H1 (cell line): ENCODE measurements around the gene KSR2. TPM values are rescaled to one million over a fixed set of nuclear protein-coding genes. Genes with fewer than 3 reads are reported as not detected.

Experiments
- CTCF ChIA-PET: fragments of 300-600 bp; sonication (Branson Sonifier 250); formaldehyde crosslinking; loops from one replicate; lab custom pipeline; 2021; ENCODE audit not compliant: partially characterized antibody; lab: Charles Lee
- POLR2A ChIA-PET: fragments of 300-600 bp; sonication (Branson Sonifier 250); formaldehyde crosslinking; loops from one replicate; lab custom pipeline; 2021; ENCODE audit warnings: inconsistent platforms; ENCODE audit not compliant: partially characterized antibody; lab: Charles Lee
- DNase-seq, 2 experiments: peaks; one replicate each; pipeline versions ENCODE4 v3.0.0 to v3.0.0-alpha.2; 2010 to 2022; ENCODE audit warnings: low spot score in 2 of 2, low read depth in 1 of 2, mixed read lengths in 1 of 2
- FAIRE-seq: peaks from 2 replicates; lab custom pipeline; 2011; peaks lifted over from hg19 to GRCh38; lab: Jason Lieb, UNC
- H2AFZ ChIP-seq: 2 replicates; pipeline ENCODE4 v1.8.1; 2012; ENCODE audit warnings: low read length, inconsistent platforms
- H2AK5ac ChIP-seq: 2 replicates; pipeline ENCODE4 v1.6.1; 2013; ENCODE audit warnings: low read depth, low read length
- H2BK120ac ChIP-seq: replicated peaks from 2 replicates; pipeline ENCODE3; 2013; ENCODE audit warnings: low read depth, low read length, inconsistent platforms
- H2BK12ac ChIP-seq: 2 replicates; pipeline ENCODE4 v1.6.1; 2013; ENCODE audit warnings: low read depth, low read length
- H2BK15ac ChIP-seq: 2 replicates; pipeline ENCODE4 v1.6.1; 2013; ENCODE audit warnings: low read length
- H2BK20ac ChIP-seq: 2 replicates; pipeline ENCODE4 v1.6.1; 2013; ENCODE audit warnings: low read length
- H2BK5ac ChIP-seq: 2 replicates; pipeline ENCODE4 v1.6.1; 2013; ENCODE audit warnings: low read depth, low read length
- H3K14ac ChIP-seq: 2 replicates; pipeline ENCODE4 v1.6.1; 2013; ENCODE audit warnings: inconsistent platforms; ENCODE audit not compliant: insufficient read length
- H3K18ac ChIP-seq: 2 replicates; pipeline ENCODE4 v1.6.1; 2013; ENCODE audit warnings: low read length; ENCODE audit errors: extremely low read depth
- H3K23ac ChIP-seq: 2 replicates; pipeline ENCODE4 v1.6.1; 2013; ENCODE audit warnings: inconsistent platforms; ENCODE audit not compliant: insufficient read length
- H3K23me2 ChIP-seq: 2 replicates; pipeline ENCODE4 v1.6.1; 2013; ENCODE audit warnings: low read depth, low read length
- H3K27ac ChIP-seq: 2 replicates; pipeline ENCODE4 v1.6.1; 2011; ENCODE audit warnings: low read depth, low read length, inconsistent platforms
- H3K27me3 ChIP-seq, 4 experiments: replicated peaks in 1 of 4; 1 replicate in 1 of 4; 2 replicates in 3 of 4; pipeline versions ENCODE4 v1.6.1 to v1.8.1; 2011 to 2013; ENCODE audit warnings: low read length in 3 of 4, mild to moderate bottlenecking in 3 of 4, inconsistent platforms in 2 of 4, mixed read lengths in 2 of 4, moderate library complexity in 1 of 4; ENCODE audit not compliant: control insufficient read depth in 3 of 4, insufficient read depth in 3 of 4; ENCODE audit errors: extremely low read depth in 1 of 4
- H3K36me3 ChIP-seq, 4 experiments: 2 replicates each; pipeline versions ENCODE4 v1.6.1 to v1.8.1; 2011 to 2013; ENCODE audit warnings: mild to moderate bottlenecking in 4 of 4, low read length in 3 of 4, moderate library complexity in 2 of 4, control low read depth in 1 of 4, inconsistent platforms in 1 of 4; ENCODE audit not compliant: insufficient read depth in 4 of 4, control insufficient read depth in 2 of 4
- H3K4ac ChIP-seq: replicated peaks from 2 replicates; pipeline ENCODE3; 2013; ENCODE audit warnings: low read length, low read depth, mixed read lengths, inconsistent platforms; ENCODE audit not compliant: insufficient read length
- H3K4me1 ChIP-seq, 4 experiments: replicated peaks in 1 of 4; 1 replicate in 1 of 4; 2 replicates in 3 of 4; pipeline versions ENCODE4 v1.6.1 to v1.8.1; 2011 to 2013; ENCODE audit warnings: low read length in 3 of 4, inconsistent platforms in 2 of 4, mixed read lengths in 1 of 4; ENCODE audit not compliant: insufficient read depth in 4 of 4, control insufficient read depth in 3 of 4
- H3K4me2 ChIP-seq, 2 experiments: 2 replicates each; pipeline versions ENCODE4 v1.6.1 to v1.8.1; 2011 to 2013; ENCODE audit warnings: low read depth in 2 of 2, low read length in 2 of 2, control low read depth in 1 of 2, inconsistent platforms in 1 of 2, mild to moderate bottlenecking in 1 of 2; ENCODE audit not compliant: insufficient read depth in 1 of 2
- H3K4me3 ChIP-seq, 4 experiments: fragments of 200-600, 300-600 bp in 1 of 4; sonication (generic), shearing (Covaris generic), sonication (Bioruptor Twin) in 1 of 4; 2 replicates each; pipeline versions ENCODE4 v1.5.1 to v1.8.1; 2011 to 2016; ENCODE audit warnings: low read length in 4 of 4, low read depth in 3 of 4, control low read depth in 2 of 4, inconsistent platforms in 2 of 4, mild to moderate bottlenecking in 2 of 4, mixed read lengths in 1 of 4, moderate library complexity in 1 of 4; ENCODE audit not compliant: insufficient read depth in 2 of 4; ENCODE audit errors: extremely low read depth in 1 of 4
- H3K56ac ChIP-seq: replicated peaks from 2 replicates; pipeline ENCODE3; 2013; ENCODE audit warnings: low read depth, mild to moderate bottlenecking, mixed read lengths, low read length, inconsistent platforms; ENCODE audit not compliant: insufficient read length
- H3K79me1 ChIP-seq: 2 replicates; pipeline ENCODE4 v1.6.1; 2013; ENCODE audit warnings: low read depth, low read length, control low read depth
- H3K79me2 ChIP-seq, 2 experiments: 2 replicates each; pipeline versions ENCODE4 v1.6.1 to v1.8.1; 2012 to 2013; ENCODE audit warnings: low read length in 2 of 2, mild to moderate bottlenecking in 2 of 2, inconsistent platforms in 1 of 2; ENCODE audit not compliant: insufficient read depth in 2 of 2, control insufficient read depth in 1 of 2
- H3K9ac ChIP-seq, 4 experiments: replicated peaks in 1 of 4; 1 replicate in 1 of 4; 2 replicates in 3 of 4; pipeline versions ENCODE4 v1.6.1 to v1.8.1; 2011 to 2013; ENCODE audit warnings: low read depth in 3 of 4, low read length in 3 of 4, control low read depth in 2 of 4, mild to moderate bottlenecking in 2 of 4, moderate library complexity in 2 of 4, inconsistent platforms in 1 of 4; ENCODE audit errors: extremely low read depth in 1 of 4
- H3K9me3 ChIP-seq, 2 experiments: 2 replicates each; pipeline versions ENCODE4 v1.6.1 to v1.8.1; 2012 to 2013; ENCODE audit warnings: mild to moderate bottlenecking in 2 of 2, moderate library complexity in 2 of 2, control low read depth in 1 of 2, inconsistent platforms in 1 of 2, low read depth in 1 of 2, low read length in 1 of 2, mixed read lengths in 1 of 2; ENCODE audit not compliant: insufficient read depth in 2 of 2
- H4K20me1 ChIP-seq, 2 experiments: replicated peaks in 1 of 2; 2 replicates each; pipeline versions ENCODE3 to v1.8.1; 2011 to 2013; ENCODE audit warnings: inconsistent platforms in 2 of 2, low read length in 2 of 2, mild to moderate bottlenecking in 1 of 2; ENCODE audit not compliant: insufficient read depth in 2 of 2, control insufficient read depth in 1 of 2
- H4K5ac ChIP-seq: 2 replicates; pipeline ENCODE4 v1.6.1; 2013; ENCODE audit warnings: low read length, low read depth, mixed read lengths, inconsistent platforms; ENCODE audit not compliant: insufficient read length
- H4K8ac ChIP-seq: 2 replicates; pipeline ENCODE4 v1.8.0; 2013; ENCODE audit warnings: mild to moderate bottlenecking, moderate library complexity, low read length, inconsistent platforms; ENCODE audit not compliant: insufficient read depth; ENCODE audit errors: extremely low read depth
- H4K91ac ChIP-seq: replicated peaks from 2 replicates; pipeline ENCODE3; 2013; ENCODE audit warnings: low read length, mixed read lengths, inconsistent platforms; ENCODE audit not compliant: insufficient read length
- BRCA1 ChIP-seq: IDR thresholded peaks from 2 replicates; pipeline ENCODE4 v1.6.1; 2012; ENCODE audit warnings: low read depth, low read length, improper control_type of control experiment
- CBX8 ChIP-seq: fragments of 300-800, 300-1000 bp; sonication (generic); IDR thresholded peaks from 2 replicates; pipeline ENCODE4 v1.7.1; 2016; ENCODE audit warnings: low read depth, low read length, borderline replicate concordance
- EGR1 ChIP-seq: IDR thresholded peaks from 2 replicates; pipeline ENCODE4 v1.6.1; 2011; ENCODE audit warnings: low read depth, low read length, borderline replicate concordance
- JUN ChIP-seq: IDR thresholded peaks from 2 replicates; pipeline ENCODE4 v1.6.1; 2011; ENCODE audit warnings: low read depth, mild to moderate bottlenecking, improper control_type of control experiment, low read length
- RFX5 ChIP-seq: IDR thresholded peaks from 2 replicates; pipeline ENCODE4 v1.6.1; 2011; ENCODE audit warnings: low read depth, low read length, improper control_type of control experiment, borderline replicate concordance
- WGBS, 2 experiments: shearing (Covaris generic) in 1 of 2; methylation state at CpG; one replicate each; pipeline versions ENCODE4 v1.1.6 to v1.1.7; 2013 to 2015; ENCODE audit warnings: low lambda C conversion rate in 2 of 2, mixed read lengths in 2 of 2, inconsistent platforms in 1 of 2, low coverage in 1 of 2, missing lambda C conversion rate in 1 of 2; ENCODE audit not compliant: insufficient replicate concordance in 2 of 2, insufficient coverage in 1 of 2, insufficient read length in 1 of 2; ENCODE audit errors: extremely low coverage in 1 of 2, missing lambda C conversion rate in 1 of 2; 5-methylcytosine and 5-hydroxymethylcytosine counted together
- polyA plus RNA-seq, 7 experiments: library from polyadenylated mRNA; depleted of rRNA in 3 of 7; stranded (reverse) in 5 of 7; unstranded in 2 of 7; fragments of >200 nt in 5 of 7; fragments of 200-250 nt in 2 of 7; gene quantifications; 1 replicate in 5 of 7; 2 replicates in 1 of 7; 4 replicates in 1 of 7; pipeline versions ENCODE4 v1.2.1 to v1.2.3, GENCODE V29; 2011 to 2013; ENCODE audit warnings: missing spikeins in 2 of 7, mixed read lengths in 2 of 7
- total RNA-seq: library from RNA; stranded (reverse); fragmentation: NEBNext Ultra II Directional; extraction: Animal tissue kit (Norgen Biotek cat#: 25700); gene quantifications from 2 replicates; pipeline ENCODE4 v1.2.1, GENCODE V29; 2021

KSR2 gene
- total and polyA plus RNA-seq, 2 of the 8 experiments (the other 6 are each of a cell fraction or from before 2014, with no cell fraction given) = 0.74 to 2.2 TPM

- Histone ChIP-seq H3K14ac (no peak overlapping the region), H3K4ac (no peak overlapping the region), H4K8ac (peak overlapping the region; percentile 58; the same call in 1 of the 2 replicates), H2BK12ac (no peak overlapping the region), H3K79me1 (no peaks in the 10 kb centered on the region), H3K27me3 (no peaks in the 10 kb centered on the region), H3K27ac (no peak overlapping the region), H2BK120ac (no peak overlapping the region), H4K5ac (no peak overlapping the region), H3K4me3 (no peak overlapping the region), H3K23me2 (peaks cover 9% of the 10 kb centered on the region; the same call in 1 of the 2 replicates), H3K23ac (no peak overlapping the region), H3K9me3 (no peaks in the 10 kb centered on the region), H3K36me3 (no peaks in the 10 kb centered on the region; a peak in 1 of 8 replicates), H2AK5ac (no peak overlapping the region), H4K91ac (no peak overlapping the region), H3K56ac (no peak overlapping the region), H3K18ac (no peak overlapping the region), H3K9ac (no peak overlapping the region), H3K4me1 (peaks cover 0 to 5% (median 0%) of the 10 kb centered on the region in 4 experiments; a peak in 2 of 7 replicates), H2BK5ac (no peak overlapping the region), H3K79me2 (no peaks in the 10 kb centered on the region), H2AFZ (no peak overlapping the region), H3K4me2 (no peak overlapping the region), H2BK15ac (no peak overlapping the region), H4K20me1 (peaks cover 0 to 6% of the 10 kb centered on the region in 2 experiments), H2BK20ac (no peak overlapping the region)
- FAIRE-seq = no peak
- TF ChIP-seq BRCA1 (no peak), EGR1 (no peak), RFX5 (no peak), CBX8 (no peak), JUN (no peak)
- POLR2A ChIA-PET = no interaction called here
- CTCF ChIA-PET = interaction anchor here (0.7 to 2.4 kb wide), 7 partner anchors 12 to 149 kb away, joined by 3 to 8 read pairs (median 3); no protein-coding TSS in a partner anchor
- WGBS, 2 experiments = 94% methylated on average over 6 of the region's 6 CpGs; no CpG with 5 or more reads in 1 of the 2 experiments
- DNase-seq = no peak
These were observed 530.0 kb downstream of the KSR2 start for GRCh38 chr12:117438809-117439208.
